Thoracic aorta (tissue), 2 donors: ENCODE results near the gene NELL1. TPM values are rescaled to one million over a fixed set of nuclear protein-coding genes. Genes with fewer than 3 reads are reported as not detected.

Experiments used
- ATAC-seq: fragments of 150-250 bp; one replicate; pipeline ENCODE4 v1.8.0; 2017; ENCODE audit warnings: low read depth; ENCODE audit not compliant: insufficient number of reproducible peaks, low FRiP score
- DNase-seq: peaks from one replicate; pipeline ENCODE4 v3.0.0-alpha.2; 2020; ENCODE audit warnings: low spot score
- H3K27ac ChIP-seq, 2 donors: fragments of 200-600 bp; sonication (generic); 1 replicate in 1 of 2; 2 replicates in 1 of 2; pipeline ENCODE4 v1.5.1; 2016; ENCODE audit warnings: mild to moderate bottlenecking in 2 of 2, moderate library complexity in 2 of 2
- H3K27me3 ChIP-seq: fragments of 200-600 bp; sonication (generic); replicated peaks from 2 replicates; pipeline ENCODE4 v1.6.0; 2016; ENCODE audit warnings: mild to moderate bottlenecking; ENCODE audit not compliant: insufficient read depth
- H3K36me3 ChIP-seq: fragments of 200-600 bp; sonication (generic); one replicate; pipeline ENCODE4 v1.5.1; 2016
- H3K4me1 ChIP-seq, 2 donors: fragments of 200-600 bp; sonication (generic); 1 replicate in 1 of 2; 2 replicates in 1 of 2; pipeline versions ENCODE4 v1.5.1 to v1.6.0; 2016; ENCODE audit warnings: low read depth in 2 of 2, mild to moderate bottlenecking in 1 of 2; ENCODE audit not compliant: control insufficient read depth in 1 of 2
- H3K4me3 ChIP-seq: fragments of 200-600 bp; sonication (generic); 2 replicates; pipeline ENCODE4 v1.5.1; 2016; ENCODE audit warnings: mild to moderate bottlenecking
- H3K9me3 ChIP-seq: fragments of 200-600 bp; sonication (generic); 2 replicates; pipeline ENCODE4 v1.5.1; 2016
- total RNA-seq, 2 donors: library from RNA; depleted of rRNA; stranded (reverse); fragments of >200 nt; gene quantifications; one replicate each; pipeline versions ENCODE4 v1.1.0 to v1.2.3, GENCODE V29; 2016
- TF ChIP-seq, protein P1 (sequence below): fragments of 200-600 bp; sonication (generic); IDR thresholded peaks from one replicate; pipeline ENCODE4 v1.5.1; 2019; ENCODE audit warnings: antibody characterized with exemption

The NELL1 gene
- total RNA-seq, 2 donors from 2014 or later: 0.78 TPM; not detected in 1

DNA sequence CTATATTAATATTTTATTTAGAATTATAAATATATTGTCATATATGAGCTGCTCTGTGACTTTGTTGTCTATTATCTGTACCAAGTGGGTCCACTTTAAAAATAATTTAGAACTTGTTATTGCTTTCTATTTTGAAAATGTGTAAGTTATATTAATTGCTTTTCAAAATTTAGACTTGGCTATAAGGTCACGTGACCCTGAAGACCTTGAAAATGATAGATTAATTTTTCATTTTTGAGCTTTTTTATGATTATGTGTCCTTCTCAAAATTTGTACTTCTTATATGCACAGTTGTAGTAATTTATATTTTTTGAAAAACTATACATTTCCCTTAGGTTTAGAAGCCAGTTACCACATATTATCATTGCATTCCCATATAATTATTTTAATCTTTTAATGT lies 826.5 kb downstream of the NELL1 start:
- H3K27me3 ChIP-seq: no peaks in the 10 kb centered on the region
- TF ChIP-seq, protein P1, sequence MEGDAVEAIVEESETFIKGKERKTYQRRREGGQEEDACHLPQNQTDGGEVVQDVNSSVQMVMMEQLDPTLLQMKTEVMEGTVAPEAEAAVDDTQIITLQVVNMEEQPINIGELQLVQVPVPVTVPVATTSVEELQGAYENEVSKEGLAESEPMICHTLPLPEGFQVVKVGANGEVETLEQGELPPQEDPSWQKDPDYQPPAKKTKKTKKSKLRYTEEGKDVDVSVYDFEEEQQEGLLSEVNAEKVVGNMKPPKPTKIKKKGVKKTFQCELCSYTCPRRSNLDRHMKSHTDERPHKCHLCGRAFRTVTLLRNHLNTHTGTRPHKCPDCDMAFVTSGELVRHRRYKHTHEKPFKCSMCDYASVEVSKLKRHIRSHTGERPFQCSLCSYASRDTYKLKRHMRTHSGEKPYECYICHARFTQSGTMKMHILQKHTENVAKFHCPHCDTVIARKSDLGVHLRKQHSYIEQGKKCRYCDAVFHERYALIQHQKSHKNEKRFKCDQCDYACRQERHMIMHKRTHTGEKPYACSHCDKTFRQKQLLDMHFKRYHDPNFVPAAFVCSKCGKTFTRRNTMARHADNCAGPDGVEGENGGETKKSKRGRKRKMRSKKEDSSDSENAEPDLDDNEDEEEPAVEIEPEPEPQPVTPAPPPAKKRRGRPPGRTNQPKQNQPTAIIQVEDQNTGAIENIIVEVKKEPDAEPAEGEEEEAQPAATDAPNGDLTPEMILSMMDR: no peak
- H3K36me3 ChIP-seq: no peaks in the 10 kb centered on the region
- no peak overlapping the region for H3K4me3 ChIP-seq
- no peaks in the 10 kb centered on the region for H3K4me1 ChIP-seq
- H3K27ac ChIP-seq: no peak overlapping the region
- no peak for ATAC-seq
- no peaks in the 10 kb centered on the region for H3K9me3 ChIP-seq
- DNase-seq: no peak

DNA sequence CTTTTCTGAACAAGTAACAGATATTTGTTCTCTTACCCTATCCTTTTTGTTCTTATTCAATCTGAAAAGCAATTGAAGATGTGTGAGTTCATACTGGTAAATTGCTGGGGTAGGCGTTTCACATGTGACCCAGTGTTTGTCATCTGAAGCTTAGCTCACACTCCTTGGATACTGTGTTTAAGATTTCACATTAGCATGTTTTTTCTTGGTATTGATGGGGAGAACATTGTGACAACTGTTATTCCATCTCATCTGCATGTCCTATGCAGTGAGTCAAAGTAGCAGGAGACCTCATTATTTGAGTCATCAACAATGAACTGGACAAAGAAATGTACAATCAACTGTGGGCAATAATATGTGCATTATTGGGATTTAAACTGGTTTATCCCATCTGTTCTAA lies 831.9 kb downstream of the NELL1 start:
- H3K4me3 ChIP-seq: no peak overlapping the region
- TF ChIP-seq, protein P1: no peak
- no peaks in the 10 kb centered on the region for H3K4me1 ChIP-seq
- H3K9me3 ChIP-seq: no peaks in the 10 kb centered on the region
- H3K27me3 ChIP-seq: no peaks in the 10 kb centered on the region
- ATAC-seq (no peak), DNase-seq (no peak)
- H3K27ac ChIP-seq: no peak overlapping the region
- no peaks in the 10 kb centered on the region for H3K36me3 ChIP-seq

DNA sequence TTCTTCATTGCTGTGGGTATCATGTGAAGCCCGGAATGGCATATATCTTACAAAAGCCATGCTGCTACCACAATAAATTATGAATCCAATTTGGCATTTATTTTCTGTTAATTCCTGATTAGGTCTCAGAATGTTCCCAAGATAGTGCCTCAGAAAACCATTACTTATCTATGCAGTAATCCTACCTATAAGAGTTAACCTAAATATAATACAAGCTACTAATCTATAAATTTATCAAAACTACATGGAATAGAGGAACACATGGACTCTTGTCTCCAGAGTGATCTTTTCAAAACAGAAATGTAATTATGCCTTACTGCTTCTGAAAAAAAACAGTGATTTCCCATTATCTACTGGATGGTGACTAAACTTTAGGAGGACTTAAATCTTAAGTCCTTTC lies 835.7 kb downstream of the NELL1 start:
- H3K27ac ChIP-seq: no peak overlapping the region
- no peak overlapping the region for H3K4me3 ChIP-seq
- no peak for ATAC-seq
- no peaks in the 10 kb centered on the region for H3K4me1 ChIP-seq
- no peak for DNase-seq
- H3K27me3 ChIP-seq: no peaks in the 10 kb centered on the region
- TF ChIP-seq, protein P1: no peak
- H3K36me3 ChIP-seq: no peaks in the 10 kb centered on the region
- no peaks in the 10 kb centered on the region for H3K9me3 ChIP-seq

DNA sequence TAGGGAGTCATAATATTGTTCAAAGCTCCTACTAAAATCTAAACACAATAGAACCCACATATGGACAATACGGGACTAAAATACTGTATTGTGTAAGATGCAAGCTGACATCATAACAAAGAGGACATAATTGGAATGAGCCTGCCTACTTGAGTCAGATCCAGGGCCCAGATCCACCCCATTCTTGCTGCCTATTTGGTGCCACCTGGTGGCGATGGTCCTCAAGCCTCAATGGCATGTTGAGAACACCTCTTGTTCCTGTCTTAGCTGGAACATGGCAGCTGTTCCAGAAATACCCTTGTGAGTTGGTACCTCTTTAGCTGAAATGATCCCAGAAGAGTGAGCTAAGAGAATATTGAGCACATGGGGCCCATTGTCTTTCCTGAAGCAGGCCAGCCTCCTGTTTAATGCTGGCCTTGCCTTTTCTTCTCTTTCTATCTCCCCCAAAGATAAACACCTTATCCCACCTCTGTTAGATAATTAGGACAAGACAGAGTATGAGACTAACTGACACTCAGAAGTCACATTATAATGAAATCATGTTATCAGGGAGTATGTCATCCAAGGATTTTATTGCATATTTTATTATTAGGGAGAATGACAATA lies 842.6 kb downstream of the NELL1 start:
- no peak overlapping the region for H3K4me3 ChIP-seq
- no peak overlapping the region for H3K27ac ChIP-seq
- ATAC-seq (no peak), DNase-seq (no peak)
- H3K27me3 ChIP-seq: no peaks in the 10 kb centered on the region
- H3K36me3 ChIP-seq: no peaks in the 10 kb centered on the region
- H3K4me1 ChIP-seq: no peaks in the 10 kb centered on the region
- no peaks in the 10 kb centered on the region for H3K9me3 ChIP-seq
- TF ChIP-seq, protein P1: no peak

DNA sequence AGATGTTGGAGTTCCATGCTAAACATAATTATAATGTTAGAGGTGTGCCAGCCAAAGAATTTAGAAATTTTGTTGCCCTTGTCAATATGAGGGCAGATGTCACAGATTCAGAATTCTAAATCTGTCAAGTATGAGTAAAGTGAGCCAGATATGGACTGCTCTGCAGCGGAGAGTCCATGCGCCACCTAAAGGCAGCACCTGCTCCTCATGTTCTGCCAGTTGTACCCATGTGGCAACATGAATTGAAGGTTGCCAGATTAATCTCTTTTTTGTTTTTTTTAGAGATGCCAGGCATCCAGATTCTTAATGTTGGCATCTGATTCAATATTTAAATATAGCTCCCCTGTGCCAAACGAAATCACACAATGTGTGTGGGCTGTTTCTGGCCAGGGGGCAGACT lies 844.9 kb downstream of the NELL1 start:
- Histone ChIP-seq H3K36me3 (no peaks in the 10 kb centered on the region), H3K4me3 (no peak overlapping the region), H3K9me3 (no peaks in the 10 kb centered on the region), H3K27me3 (no peaks in the 10 kb centered on the region), H3K4me1 (no peaks in the 10 kb centered on the region), H3K27ac (no peak overlapping the region)
- no peak for DNase-seq
- TF ChIP-seq, protein P1: no peak
- ATAC-seq: no peak
